Measurements from ENCODE around the gene TMEM140. TPM values are rescaled to one million over a fixed set of nuclear protein-coding genes. Genes with fewer than 3 reads are reported as not detected.

The TMEM140 gene
- total and polyA plus RNA-seq, 2 donors from 2014 or later, result 28.2 to 31.3 TPM

DNA sequence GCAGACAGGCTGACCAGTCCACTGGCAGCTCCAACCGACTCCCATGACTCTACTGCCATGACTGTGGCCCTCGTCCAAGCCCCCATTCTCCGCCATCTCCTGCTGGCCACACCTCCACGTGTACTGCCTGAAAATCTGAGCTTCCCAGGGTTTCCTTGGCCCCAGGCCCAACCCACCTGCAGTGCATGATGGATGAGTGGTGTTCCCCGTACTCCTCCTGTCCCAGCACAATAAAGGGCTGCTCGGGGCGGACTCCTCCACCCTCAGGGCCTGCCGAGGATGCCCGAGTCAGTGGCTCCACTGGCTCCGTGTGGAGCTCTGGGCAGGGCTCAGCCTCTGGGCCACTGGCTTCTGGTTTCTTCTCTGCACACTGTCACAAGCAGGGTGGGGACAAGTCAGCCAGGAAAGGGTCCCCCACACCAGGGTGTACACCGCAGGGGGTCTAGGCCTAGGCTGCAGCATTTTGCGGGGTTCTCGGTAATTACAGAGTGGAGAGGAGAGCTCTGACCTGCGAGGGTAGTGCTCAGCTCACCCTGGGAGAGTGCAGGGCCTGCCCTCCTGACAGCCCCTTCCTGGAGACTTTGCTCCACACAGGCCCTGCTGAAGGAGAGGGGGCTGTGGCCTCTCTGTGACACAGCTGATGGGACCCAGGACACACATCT, 48.2 kb downstream of the TMEM140 start:
- Histone ChIP-seq H3K9me3 (ENCODE audit: control insufficient read depth in 2 of 3, insufficient read depth in 1 of 3, low read length in 3 of 3) (no peaks in the 10 kb centered on the region), H3K4me3 (ENCODE audit: low read length in 3 of 3) (no peak overlapping the region), H3K27me3 (ENCODE audit: control insufficient read depth, insufficient read depth, low read length) (no peaks in the 10 kb centered on the region), H3K9ac (ENCODE audit: low read length in 3 of 3) (no peak overlapping the region), H3K27ac (ENCODE audit: low read depth in 2 of 2, low read length in 2 of 2) (no peak overlapping the region), H3K36me3 (ENCODE audit: control insufficient read depth in 2 of 3, insufficient read depth in 3 of 3, low read length in 3 of 3) (peaks cover 11 to 85% (median 43%) of the 10 kb centered on the region in 3 donors), H3K4me1 (ENCODE audit: control insufficient read depth in 2 of 3, insufficient read depth in 2 of 3, low read depth in 1 of 3, low read length in 3 of 3) (peaks cover 0 to 20% (median 2%) of the 10 kb centered on the region in 3 donors)
- TF ChIP-seq CTCF (IDR thresholded peaks at IDR 0.05; ENCODE audit: borderline replicate concordance, extremely low read depth, insufficient read depth), result no peak
- intact Hi-C loops (cut with DNase I), result no loop called here
- peak in 2 of 5 donors; percentile 25 to 58 for DNase-seq
- FAIRE-seq, result no peak

- TF ChIP-seq CTCF (IDR thresholded peaks at IDR 0.05; ENCODE audit: borderline replicate concordance, extremely low read depth, insufficient read depth), result no peak
- Histone ChIP-seq H3K4me3 (ENCODE audit: low read length in 3 of 3) (no peak overlapping the region), H3K36me3 (ENCODE audit: control insufficient read depth in 2 of 3, insufficient read depth in 3 of 3, low read length in 3 of 3) (peaks cover 10 to 85% (median 45%) of the 10 kb centered on the region in 3 donors), H3K27ac (ENCODE audit: low read depth in 2 of 2, low read length in 2 of 2) (no peak overlapping the region), H3K9ac (ENCODE audit: low read length in 3 of 3) (no peak overlapping the region), H3K27me3 (ENCODE audit: control insufficient read depth, insufficient read depth, low read length) (no peaks in the 10 kb centered on the region), H3K4me1 (ENCODE audit: control insufficient read depth in 2 of 3, insufficient read depth in 2 of 3, low read depth in 1 of 3, low read length in 3 of 3) (peaks cover 0 to 20% (median 9%) of the 10 kb centered on the region in 3 donors), H3K9me3 (ENCODE audit: control insufficient read depth in 2 of 3, insufficient read depth in 1 of 3, low read length in 3 of 3) (no peaks in the 10 kb centered on the region)
- FAIRE-seq (no peak), DNase-seq (no peak)
- intact Hi-C loops (cut with DNase I), result no loop called here
These were observed 49.5 kb downstream of the TMEM140 start for GRCh38 chr7:135197343-135197742.

DNA sequence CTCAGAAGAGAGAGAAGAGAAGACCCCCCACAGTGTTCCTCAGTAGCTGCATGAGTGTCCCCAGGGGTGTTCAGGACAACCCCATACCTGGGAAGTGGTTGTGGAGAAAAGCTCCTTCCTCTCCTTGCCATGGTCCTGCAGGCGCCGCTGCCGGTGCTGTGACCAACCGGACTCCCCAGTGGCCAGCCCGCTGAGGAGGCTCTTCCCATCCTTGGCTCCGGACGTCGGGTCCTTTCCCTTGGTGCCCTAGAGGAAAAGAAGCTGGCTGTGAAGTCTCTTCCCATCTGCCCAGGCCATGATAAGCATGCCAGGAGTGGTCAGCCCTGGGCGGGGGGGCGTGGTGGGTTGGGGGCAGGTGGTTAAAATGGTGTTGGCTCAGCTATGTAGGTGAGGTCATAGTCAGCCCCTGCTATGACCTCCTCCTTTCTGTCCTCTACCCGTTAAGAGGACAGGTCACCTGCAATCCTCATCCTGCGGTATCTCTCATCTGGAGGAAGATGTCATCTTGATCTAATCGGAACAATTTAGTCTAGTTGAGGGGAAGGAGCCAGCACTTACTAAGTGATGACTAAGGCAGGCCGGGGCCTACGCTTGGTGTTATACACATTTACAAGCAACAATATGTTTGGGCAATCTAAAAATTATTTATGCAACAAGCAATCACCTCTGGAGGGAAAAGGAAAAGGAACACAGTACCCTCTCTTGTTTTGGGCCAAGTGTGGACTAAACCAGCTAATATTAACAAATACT, 50.2 kb downstream of the TMEM140 start:
- TF ChIP-seq CTCF (IDR thresholded peaks at IDR 0.05; ENCODE audit: borderline replicate concordance, extremely low read depth, insufficient read depth), result no peak

More for the DNA sequence above, 50.2 kb downstream of the TMEM140 start:
- H3K9me3 ChIP-seq (ENCODE audit: control insufficient read depth in 2 of 3, insufficient read depth in 1 of 3, low read length in 3 of 3), result no peaks in the 10 kb centered on the region
- intact Hi-C loops (cut with DNase I), result no loop called here
- no peak for FAIRE-seq
- H3K36me3 ChIP-seq (ENCODE audit: control insufficient read depth in 2 of 3, insufficient read depth in 3 of 3, low read length in 3 of 3), result peaks cover 7 to 79% (median 38%) of the 10 kb centered on the region in 3 donors
- H3K4me1 ChIP-seq (ENCODE audit: control insufficient read depth in 2 of 3, insufficient read depth in 2 of 3, low read depth in 1 of 3, low read length in 3 of 3), result peaks cover 0 to 22% (median 16%) of the 10 kb centered on the region in 3 donors
- peak in 1 of 5 donors; percentile 14 for DNase-seq
- no peak overlapping the region for H3K4me3 ChIP-seq (ENCODE audit: low read length in 3 of 3)
- H3K27ac ChIP-seq (ENCODE audit: low read depth in 2 of 2, low read length in 2 of 2), result no peak overlapping the region
- no peak overlapping the region for H3K9ac ChIP-seq (ENCODE audit: low read length in 3 of 3)
- no peaks in the 10 kb centered on the region for H3K27me3 ChIP-seq (ENCODE audit: control insufficient read depth, insufficient read depth, low read length)
